Pons (tissue), 1 donor: ENCODE measurements around the gene SNRPD3.
"Not testable (repeated sequence)": the region's sequence is repeated elsewhere in the genome, so short reads cannot be mapped to it uniquely, and the experiment has no call there.

Source experiments
- DNase-seq: peaks from one replicate; pipeline ENCODE4 v3.0.0-alpha.2; 2016; ENCODE audit warnings: low spot score

SNRPD3 gene

GRCh38 chr22:24555165-24556039 lies at the start of gene SNRPD3:
TSS of gene SNRPD3 (plus strand) at chr22:24555999. CDS start at chr22:24557675, 1,676 bp downstream.
- DNase-seq, result peak; percentile 99

GRCh38 chr22:24506802-24507438 lies 48.9 kb upstream of the SNRPD3 start:
- no peak for DNase-seq

- DNase-seq, result no peak
Observed at GRCh38 chr22:24507716-24508115, 48.1 kb upstream of the SNRPD3 start.

- DNase-seq, result peak; percentile 34
Observed at GRCh38 chr22:24510637-24511625, 44.9 kb upstream of the SNRPD3 start.

- DNase-seq, result no peak
Observed at GRCh38 chr22:24512043-24512442, 43.8 kb upstream of the SNRPD3 start.

- DNase-seq, result no peak
Observed at GRCh38 chr22:24513378-24514240, 42.2 kb upstream of the SNRPD3 start.

GRCh38 chr22:24514241-24515026 lies 41.4 kb upstream of the SNRPD3 start:
- no peak for DNase-seq

GRCh38 chr22:24515027-24515338 lies 40.8 kb upstream of the SNRPD3 start:
- no peak for DNase-seq

GRCh38 chr22:24516301-24516737 lies 39.5 kb upstream of the SNRPD3 start:
- no peak for DNase-seq

- DNase-seq, result no peak
Observed at GRCh38 chr22:24517446-24517845, 38.4 kb upstream of the SNRPD3 start.

- DNase-seq, result no peak
Observed at GRCh38 chr22:24518228-24518627, 37.6 kb upstream of the SNRPD3 start.

GRCh38 chr22:24518771-24519485 lies 36.9 kb upstream of the SNRPD3 start:
- DNase-seq, result no peak

- no peak for DNase-seq
Observed at GRCh38 chr22:24519496-24519895, 36.3 kb upstream of the SNRPD3 start.

- no peak for DNase-seq
Observed at GRCh38 chr22:24521791-24522245, 34.0 kb upstream of the SNRPD3 start.

- DNase-seq, result no peak
Observed at GRCh38 chr22:24523873-24524272, 31.9 kb upstream of the SNRPD3 start.

GRCh38 chr22:24525416-24526037 lies 30.3 kb upstream of the SNRPD3 start:
- peak; percentile 79 for DNase-seq

GRCh38 chr22:24526191-24526590 lies 29.6 kb upstream of the SNRPD3 start:
- DNase-seq, result no peak

GRCh38 chr22:24529898-24530297 lies 25.9 kb upstream of the SNRPD3 start:
- no peak for DNase-seq

GRCh38 chr22:24530968-24531367 lies 24.8 kb upstream of the SNRPD3 start:
- not testable (repeated sequence) for DNase-seq
